HEK293 (cell line): ENCODE measurements around the gene TSC22D2.

ENCODE experiments used
- GLIS1 ChIP-seq: fragments of 450-650 bp; formaldehyde crosslinking; IDR thresholded peaks from 2 replicates; pipeline ENCODE4 v1.5.1; 2016; ENCODE audit warnings: missing biosample characterization, missing genetic modification characterization
- OSR2 ChIP-seq: fragments of 450-650 bp; formaldehyde crosslinking; IDR thresholded peaks from 2 replicates; pipeline ENCODE4 v1.5.1; 2016; ENCODE audit warnings: missing biosample characterization, missing genetic modification characterization
- PRDM6 ChIP-seq: fragments of 450-650 bp; formaldehyde crosslinking; IDR thresholded peaks from 2 replicates; pipeline ENCODE4 v1.5.1; 2017; ENCODE audit warnings: missing biosample characterization, missing genetic modification characterization
- SCRT1 ChIP-seq: fragments of 450-650 bp; formaldehyde crosslinking; IDR thresholded peaks from 2 replicates; pipeline ENCODE4 v1.5.1; 2016; ENCODE audit warnings: missing biosample characterization, missing genetic modification characterization, borderline replicate concordance
- SETDB1 ChIP-seq: IDR thresholded peaks from one replicate; pipeline ENCODE4 v1.6.1; 2017; ENCODE audit warnings: mild to moderate bottlenecking, low read length, moderate library complexity, mixed read lengths; ENCODE audit not compliant: insufficient read length
- ZBTB1 ChIP-seq: fragments of 450-650 bp; formaldehyde crosslinking; IDR thresholded peaks from 2 replicates; pipeline ENCODE4 v1.5.1; 2016; ENCODE audit warnings: missing biosample characterization, missing genetic modification characterization
- ZBTB48 ChIP-seq: fragments of 450-650 bp; formaldehyde crosslinking; IDR thresholded peaks from 2 replicates; pipeline ENCODE4 v1.5.1; 2016; ENCODE audit warnings: missing biosample characterization, missing genetic modification characterization
- ZFP3 ChIP-seq: fragments of 450-650 bp; formaldehyde crosslinking; IDR thresholded peaks from 2 replicates; pipeline ENCODE4 v1.5.1; 2016; ENCODE audit warnings: low read depth, missing biosample characterization, missing genetic modification characterization
- ZNF121 ChIP-seq: fragments of 450-650 bp; formaldehyde crosslinking; IDR thresholded peaks from 2 replicates; pipeline ENCODE4 v1.5.1; 2016; ENCODE audit warnings: missing biosample characterization, missing genetic modification characterization
- ZNF132 ChIP-seq: fragments of 450-650 bp; formaldehyde crosslinking; IDR thresholded peaks from 2 replicates; pipeline ENCODE4 v1.5.1; 2017; ENCODE audit warnings: missing biosample characterization, missing genetic modification characterization, borderline replicate concordance
- ZNF18 ChIP-seq: fragments of 450-650 bp; formaldehyde crosslinking; IDR thresholded peaks from 2 replicates; pipeline ENCODE4 v1.5.1; 2016; ENCODE audit warnings: missing biosample characterization, missing genetic modification characterization
- ZNF184 ChIP-seq: fragments of 450-650 bp; IDR thresholded peaks from 2 replicates; pipeline ENCODE4 v1.5.1; 2018; ENCODE audit warnings: missing biosample characterization, mild to moderate bottlenecking, missing genetic modification characterization
- ZNF274 ChIP-seq, 2 experiments: fragments of 200-500 bp in 1 of 2; fragments of 450-650 bp in 1 of 2; sonication (Bioruptor generic) in 1 of 2; formaldehyde crosslinking in 1 of 2; IDR thresholded peaks; 2 replicates each; pipeline versions ENCODE4 v1.5.1 to v1.6.1; 2014 to 2016; ENCODE audit warnings: borderline replicate concordance in 1 of 2, inconsistent platforms in 1 of 2, low read length in 1 of 2, missing biosample characterization in 1 of 2, missing genetic modification characterization in 1 of 2
- ZNF311 ChIP-seq: fragments of 450-650 bp; formaldehyde crosslinking; IDR thresholded peaks from 2 replicates; pipeline ENCODE4 v1.5.1; 2017; ENCODE audit warnings: missing biosample characterization, missing genetic modification characterization, borderline replicate concordance
- ZNF366 ChIP-seq: fragments of 450-650 bp; formaldehyde crosslinking; conservative IDR thresholded peaks from 2 replicates; pipeline ENCODE4 v1.5.1; 2016; ENCODE audit warnings: missing biosample characterization, missing genetic modification characterization
- ZNF404 ChIP-seq: fragments of 450-650 bp; formaldehyde crosslinking; IDR thresholded peaks from 2 replicates; pipeline ENCODE4 v1.5.1; 2017; ENCODE audit warnings: missing biosample characterization, missing genetic modification characterization
- ZNF423 ChIP-seq: fragments of 450-650 bp; formaldehyde crosslinking; IDR thresholded peaks from 2 replicates; pipeline ENCODE4 v1.5.1; 2016; ENCODE audit warnings: missing biosample characterization, missing genetic modification characterization
- ZNF518A ChIP-seq: fragments of 450-650 bp; formaldehyde crosslinking; conservative IDR thresholded peaks from 2 replicates; pipeline ENCODE4 v1.5.1; 2016; ENCODE audit warnings: low read depth, missing biosample characterization, missing genetic modification characterization
- ZNF571 ChIP-seq: fragments of 450-650 bp; formaldehyde crosslinking; IDR thresholded peaks from 2 replicates; pipeline ENCODE4 v1.5.0; 2017; ENCODE audit warnings: missing biosample characterization, missing genetic modification characterization
- ZNF610 ChIP-seq: fragments of 450-650 bp; formaldehyde crosslinking; IDR thresholded peaks from 2 replicates; pipeline ENCODE4 v1.5.1; 2016; ENCODE audit warnings: missing biosample characterization, missing genetic modification characterization, borderline replicate concordance
- ZNF664 ChIP-seq: fragments of 450-650 bp; formaldehyde crosslinking; IDR thresholded peaks from 2 replicates; pipeline ENCODE4 v1.5.1; 2016; ENCODE audit warnings: missing biosample characterization, missing genetic modification characterization
- ZNF670 ChIP-seq: fragments of 450-650 bp; formaldehyde crosslinking; IDR thresholded peaks from 2 replicates; pipeline ENCODE4 v1.5.1; 2016; ENCODE audit warnings: missing biosample characterization, missing genetic modification characterization, low read depth
- ZNF792 ChIP-seq: fragments of 450-650 bp; formaldehyde crosslinking; IDR thresholded peaks from 2 replicates; pipeline ENCODE4 v1.5.1; 2016; ENCODE audit warnings: missing biosample characterization, missing genetic modification characterization
- ZNF837 ChIP-seq: fragments of 450-650 bp; formaldehyde crosslinking; IDR thresholded peaks from 2 replicates; pipeline ENCODE4 v1.5.1; 2016; ENCODE audit warnings: missing biosample characterization, missing genetic modification characterization
- TF ChIP-seq, protein P1 (sequence below): fragments of 450-650 bp; formaldehyde crosslinking; IDR thresholded peaks from 2 replicates; pipeline ENCODE4 v1.5.1; 2016; ENCODE audit warnings: missing biosample characterization, missing genetic modification characterization, borderline replicate concordance
- TF ChIP-seq, protein P2 (sequence below): fragments of 450-650 bp; formaldehyde crosslinking; IDR thresholded peaks from 2 replicates; pipeline ENCODE4 v1.5.1; 2016; ENCODE audit warnings: missing biosample characterization, missing genetic modification characterization

TSC22D2 gene

DNA sequence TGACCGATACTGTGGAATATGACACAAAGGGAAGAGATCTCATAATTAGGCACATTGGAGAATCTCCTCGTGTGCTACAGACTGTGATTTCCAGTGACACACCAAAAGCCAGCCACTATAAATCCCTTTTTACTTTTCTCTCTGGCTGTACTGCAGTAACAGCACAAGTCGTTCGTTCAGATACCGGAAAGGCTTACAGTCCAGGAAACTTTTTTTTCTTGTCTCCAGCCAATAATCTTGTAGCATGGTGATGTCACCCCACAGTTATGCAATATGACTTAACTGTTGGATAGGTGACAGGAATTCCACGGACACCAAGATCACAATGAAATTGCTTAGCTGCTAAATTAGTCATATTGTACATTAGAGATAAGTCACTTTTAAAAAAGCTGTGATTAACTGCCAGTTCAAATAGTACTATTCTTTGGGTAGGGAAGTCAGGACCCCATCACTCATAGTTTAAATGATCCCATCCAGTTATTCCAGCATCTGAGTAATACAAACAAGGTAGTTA lies 36.3 kb upstream of the TSC22D2 start (continued):
- 0 out of 2 replicates have a peak, but pooled peaks have one; percentile 45 for TF ChIP-seq ZNF518A
- TF ChIP-seq ZNF121 (tag by site-specific recombination), result no peak
- TF ChIP-seq ZNF792 (tag by site-specific recombination), result no peak
- TF ChIP-seq ZFP3 (tag by site-specific recombination), result no peak
- TF ChIP-seq ZNF366, result peak; percentile 82
- no peak for TF ChIP-seq ZNF423 (tag by site-specific recombination)
- TF ChIP-seq ZNF571 (tag by site-specific recombination), result no peak
- no peak for TF ChIP-seq ZNF311 (tag by site-specific recombination)
- no peak for TF ChIP-seq ZNF274 (IDR thresholded peaks at IDR 0.05; ENCODE audit: low read length)
- TF ChIP-seq ZNF274 (tag by site-specific recombination; IDR thresholded peaks at IDR 0.05; ENCODE audit: borderline replicate concordance), result no peak
- TF ChIP-seq, protein P1, sequence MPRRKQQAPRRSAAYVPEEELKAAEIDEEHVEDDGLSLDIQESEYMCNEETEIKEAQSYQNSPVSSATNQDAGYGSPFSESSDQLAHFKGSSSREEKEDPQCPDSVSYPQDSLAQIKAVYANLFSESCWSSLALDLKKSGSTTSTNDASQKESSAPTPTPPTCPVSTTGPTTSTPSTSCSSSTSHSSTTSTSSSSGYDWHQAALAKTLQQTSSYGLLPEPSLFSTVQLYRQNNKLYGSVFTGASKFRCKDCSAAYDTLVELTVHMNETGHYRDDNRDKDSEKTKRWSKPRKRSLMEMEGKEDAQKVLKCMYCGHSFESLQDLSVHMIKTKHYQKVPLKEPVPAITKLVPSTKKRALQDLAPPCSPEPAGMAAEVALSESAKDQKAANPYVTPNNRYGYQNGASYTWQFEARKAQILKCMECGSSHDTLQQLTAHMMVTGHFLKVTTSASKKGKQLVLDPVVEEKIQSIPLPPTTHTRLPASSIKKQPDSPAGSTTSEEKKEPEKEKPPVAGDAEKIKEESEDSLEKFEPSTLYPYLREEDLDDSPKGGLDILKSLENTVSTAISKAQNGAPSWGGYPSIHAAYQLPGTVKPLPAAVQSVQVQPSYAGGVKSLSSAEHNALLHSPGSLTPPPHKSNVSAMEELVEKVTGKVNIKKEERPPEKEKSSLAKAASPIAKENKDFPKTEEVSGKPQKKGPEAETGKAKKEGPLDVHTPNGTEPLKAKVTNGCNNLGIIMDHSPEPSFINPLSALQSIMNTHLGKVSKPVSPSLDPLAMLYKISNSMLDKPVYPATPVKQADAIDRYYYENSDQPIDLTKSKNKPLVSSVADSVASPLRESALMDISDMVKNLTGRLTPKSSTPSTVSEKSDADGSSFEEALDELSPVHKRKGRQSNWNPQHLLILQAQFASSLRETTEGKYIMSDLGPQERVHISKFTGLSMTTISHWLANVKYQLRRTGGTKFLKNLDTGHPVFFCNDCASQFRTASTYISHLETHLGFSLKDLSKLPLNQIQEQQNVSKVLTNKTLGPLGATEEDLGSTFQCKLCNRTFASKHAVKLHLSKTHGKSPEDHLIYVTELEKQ (tag by site-specific recombination), result peak; percentile 30; the same call in 1 of the 2 replicates
- TF ChIP-seq OSR2, result no peak
- peak; percentile 19; the same call in 1 of the 2 replicates for TF ChIP-seq GLIS1 (tag by site-specific recombination)
- no peak for TF ChIP-seq ZNF404 (tag by site-specific recombination)
- peak; percentile 59; the same call in 1 of the 2 replicates for TF ChIP-seq ZNF184 (tag by site-specific recombination)
- TF ChIP-seq ZNF132 (tag by site-specific recombination), result no peak
- TF ChIP-seq ZNF664, result peak; percentile 88
- no peak for TF ChIP-seq ZNF610
- peak; percentile 90 for TF ChIP-seq PRDM6 (tag by site-specific recombination)
- TF ChIP-seq ZNF837 (tag by site-specific recombination), result no peak
- TF ChIP-seq, protein P2, sequence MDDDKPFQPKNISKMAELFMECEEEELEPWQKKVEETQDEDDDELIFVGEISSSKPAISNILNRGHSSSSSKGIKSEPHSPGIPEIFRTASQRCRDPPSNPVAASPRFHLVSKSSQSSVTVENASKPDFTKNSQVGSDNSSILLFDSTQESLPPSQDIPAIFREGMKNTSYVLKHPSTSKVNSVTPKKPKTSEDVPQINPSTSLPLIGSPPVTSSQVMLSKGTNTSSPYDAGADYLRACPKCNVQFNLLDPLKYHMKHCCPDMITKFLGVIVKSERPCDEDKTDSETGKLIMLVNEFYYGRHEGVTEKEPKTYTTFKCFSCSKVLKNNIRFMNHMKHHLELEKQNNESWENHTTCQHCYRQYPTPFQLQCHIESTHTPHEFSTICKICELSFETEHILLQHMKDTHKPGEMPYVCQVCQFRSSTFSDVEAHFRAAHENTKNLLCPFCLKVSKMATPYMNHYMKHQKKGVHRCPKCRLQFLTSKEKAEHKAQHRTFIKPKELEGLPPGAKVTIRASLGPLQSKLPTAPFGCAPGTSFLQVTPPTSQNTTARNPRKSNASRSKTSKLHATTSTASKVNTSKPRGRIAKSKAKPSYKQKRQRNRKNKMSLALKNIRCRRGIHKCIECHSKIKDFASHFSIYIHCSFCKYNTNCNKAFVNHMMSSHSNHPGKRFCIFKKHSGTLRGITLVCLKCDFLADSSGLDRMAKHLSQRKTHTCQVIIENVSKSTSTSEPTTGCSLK, result no peak
- TF ChIP-seq ZBTB1, result no peak
- no peak for TF ChIP-seq ZNF18
- no peak for TF ChIP-seq ZBTB48 (tag by site-specific recombination)
- TF ChIP-seq SETDB1, result no peak
- no peak for TF ChIP-seq SCRT1 (tag by site-specific recombination)
- no peak for TF ChIP-seq ZNF670
